Ectodermal cell (in vitro differentiated cells): ENCODE results near the gene SCRN2.

ENCODE experiments used
- H3K27ac ChIP-seq: 2 replicates; pipeline ENCODE4 v1.7.0; 2013; ENCODE audit warnings: mild to moderate bottlenecking, low read depth, low read length; ENCODE audit not compliant: insufficient read depth, poor library complexity, severe bottlenecking
- H3K27me3 ChIP-seq: 2 replicates; pipeline ENCODE4 v1.7.0; 2013; ENCODE audit warnings: mild to moderate bottlenecking, low read length; ENCODE audit not compliant: insufficient read depth, control insufficient read depth, poor library complexity, severe bottlenecking
- H3K36me3 ChIP-seq: one replicate; pipeline ENCODE4 v1.7.0; 2013; ENCODE audit warnings: low read length; ENCODE audit not compliant: control insufficient read depth, insufficient read depth
- H3K4me1 ChIP-seq: one replicate; pipeline ENCODE4 v1.7.0; 2013; ENCODE audit warnings: low read length; ENCODE audit not compliant: control insufficient read depth, insufficient read depth
- H3K4me3 ChIP-seq: 2 replicates; pipeline ENCODE4 v1.7.0; 2013; ENCODE audit warnings: low read depth, low read length, control low read depth; ENCODE audit not compliant: insufficient read depth
- H3K9me3 ChIP-seq: 2 replicates; pipeline ENCODE4 v1.7.0; 2013; ENCODE audit warnings: mild to moderate bottlenecking, low read length, moderate library complexity; ENCODE audit not compliant: control insufficient read depth
- WGBS, 2 experiments: methylation state at CpG; one replicate each; pipeline ENCODE4 v1.1.7; 2013; ENCODE audit warnings: missing lambda C conversion rate in 2 of 2; 5-methylcytosine and 5-hydroxymethylcytosine counted together

The SCRN2 gene

DNA sequence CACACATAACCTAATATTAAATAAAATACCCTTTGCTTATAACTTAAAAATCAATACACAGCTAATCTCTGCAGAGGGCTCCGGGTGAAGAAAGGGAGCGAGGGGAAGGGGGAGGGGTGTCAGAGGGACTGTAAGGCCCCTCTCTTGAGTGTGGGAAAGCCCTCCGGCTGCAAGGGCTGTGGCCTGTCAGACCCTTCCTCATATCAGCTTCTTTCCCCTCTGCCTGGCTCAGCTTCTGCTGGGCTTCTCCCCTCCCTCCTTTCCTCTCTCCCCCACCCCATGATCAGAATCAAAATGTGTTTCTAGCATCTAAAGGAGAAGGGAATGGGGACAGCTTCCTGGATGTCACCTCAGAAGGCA is 4.6 kb upstream of the SCRN2 start:
- WGBS, 2 experiments: 80 to 92% methylated on average over 2 to 3 of the region's 3 CpGs
- H3K27me3 ChIP-seq: peaks cover 57% of the 10 kb centered on the region
- no peak overlapping the region for H3K27ac ChIP-seq
- H3K4me3 ChIP-seq: no peak overlapping the region
- H3K36me3 ChIP-seq: no peaks in the 10 kb centered on the region
- peaks cover 12% of the 10 kb centered on the region for H3K4me1 ChIP-seq
- H3K9me3 ChIP-seq: no peaks in the 10 kb centered on the region

DNA sequence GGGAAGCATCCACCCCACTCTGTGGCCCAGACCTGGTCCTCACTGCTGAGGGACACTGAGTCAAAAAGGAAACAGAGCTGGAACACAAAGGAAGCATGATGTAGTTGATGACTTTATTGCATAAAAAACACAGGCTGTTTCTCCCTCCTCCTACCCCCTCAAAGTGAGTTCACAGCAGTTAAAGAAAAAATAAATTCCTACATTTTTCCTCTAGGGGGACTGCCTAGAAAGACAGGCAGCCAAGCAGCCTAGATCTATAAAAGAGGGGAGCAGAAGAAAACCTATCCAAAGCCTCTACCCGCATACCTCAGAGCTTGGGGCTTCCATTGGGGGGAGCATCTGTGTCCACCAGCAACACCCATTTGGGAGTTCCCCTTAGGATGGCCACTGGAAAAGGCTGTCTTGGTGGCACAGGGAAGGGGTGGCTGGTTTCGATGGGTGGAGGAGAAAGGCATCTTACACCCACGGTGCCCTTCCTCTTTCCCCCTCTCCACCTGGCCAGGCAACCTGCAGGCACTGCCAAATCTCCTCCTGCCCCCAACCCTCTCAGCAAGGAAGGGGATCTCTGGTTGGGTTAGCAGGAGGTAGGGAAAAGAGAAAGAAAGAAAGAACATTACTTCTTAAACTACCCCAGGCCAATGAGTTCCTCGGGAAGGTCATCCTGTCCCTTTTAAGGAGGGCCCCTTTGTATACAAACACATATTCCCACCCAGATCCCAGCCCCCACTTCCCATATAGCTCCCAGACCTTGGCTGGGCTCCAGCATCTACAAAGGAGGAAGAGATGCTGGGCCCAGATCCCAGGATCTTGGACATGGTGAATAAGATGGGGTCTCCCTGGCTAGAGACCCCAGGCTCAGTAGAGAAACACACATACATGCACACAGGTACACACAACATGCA is 4.0 kb upstream of the SCRN2 start:
- Histone ChIP-seq H3K4me3 (no peak overlapping the region), H3K27ac (no peak overlapping the region), H3K27me3 (peaks cover 51% of the 10 kb centered on the region), H3K36me3 (no peaks in the 10 kb centered on the region), H3K4me1 (peaks cover 10% of the 10 kb centered on the region), H3K9me3 (no peaks in the 10 kb centered on the region)
- 79 to 88% methylated on average over 3 to 4 of the region's 4 CpGs for WGBS, 2 experiments

DNA sequence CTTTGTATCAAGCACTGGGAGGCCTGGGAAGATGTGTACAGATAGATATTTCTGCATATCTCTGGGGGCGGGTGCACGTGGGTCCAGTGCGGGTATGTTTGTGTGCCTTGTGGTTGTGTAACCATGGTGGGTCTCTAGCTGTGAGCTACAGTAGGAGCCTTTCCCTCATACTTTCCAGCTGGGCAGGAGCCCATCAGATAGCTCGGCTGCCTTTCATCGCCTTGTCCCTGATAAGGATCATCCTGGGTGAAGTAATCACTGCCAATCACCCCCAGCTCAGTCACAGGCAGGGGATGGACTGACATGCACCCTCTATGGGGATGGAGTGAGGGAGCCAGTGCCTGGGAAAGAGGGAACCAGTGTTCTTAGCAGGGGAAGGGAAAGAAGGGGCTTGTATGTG is 3.2 kb upstream of the SCRN2 start:
- 88 to 97% methylated on average over 5 of the region's 5 CpGs for WGBS, 2 experiments
- Histone ChIP-seq H3K27ac (no peak overlapping the region), H3K27me3 (peaks cover 42% of the 10 kb centered on the region), H3K9me3 (no peaks in the 10 kb centered on the region), H3K4me1 (peaks cover 13% of the 10 kb centered on the region), H3K36me3 (no peaks in the 10 kb centered on the region), H3K4me3 (no peak overlapping the region)

DNA sequence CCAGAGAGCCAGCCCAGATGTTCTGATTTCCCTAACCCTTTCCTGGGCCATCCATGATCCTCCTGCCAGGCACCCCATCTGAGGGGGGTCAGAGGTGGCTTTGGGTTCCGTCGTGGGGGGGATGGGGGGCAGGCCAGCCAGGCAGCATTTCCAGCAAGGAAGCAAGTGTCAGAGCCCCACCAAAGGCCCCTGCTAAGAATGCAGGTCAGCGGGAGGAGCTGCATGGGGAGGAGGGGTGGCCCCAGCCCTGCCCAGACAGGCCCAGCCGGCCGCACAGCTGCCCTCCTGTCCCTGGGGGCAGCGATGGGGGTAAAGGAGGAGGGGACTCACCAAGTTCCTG is 2.3 kb upstream of the SCRN2 start:
- H3K4me1 ChIP-seq: peaks cover 13% of the 10 kb centered on the region
- H3K27me3 ChIP-seq: peaks cover 34% of the 10 kb centered on the region
- H3K4me3 ChIP-seq: no peak overlapping the region
- no peak overlapping the region for H3K27ac ChIP-seq
- no peaks in the 10 kb centered on the region for H3K36me3 ChIP-seq
- H3K9me3 ChIP-seq: no peaks in the 10 kb centered on the region
- WGBS, 2 experiments: 48 to 50% methylated on average over 6 of the region's 6 CpGs

DNA sequence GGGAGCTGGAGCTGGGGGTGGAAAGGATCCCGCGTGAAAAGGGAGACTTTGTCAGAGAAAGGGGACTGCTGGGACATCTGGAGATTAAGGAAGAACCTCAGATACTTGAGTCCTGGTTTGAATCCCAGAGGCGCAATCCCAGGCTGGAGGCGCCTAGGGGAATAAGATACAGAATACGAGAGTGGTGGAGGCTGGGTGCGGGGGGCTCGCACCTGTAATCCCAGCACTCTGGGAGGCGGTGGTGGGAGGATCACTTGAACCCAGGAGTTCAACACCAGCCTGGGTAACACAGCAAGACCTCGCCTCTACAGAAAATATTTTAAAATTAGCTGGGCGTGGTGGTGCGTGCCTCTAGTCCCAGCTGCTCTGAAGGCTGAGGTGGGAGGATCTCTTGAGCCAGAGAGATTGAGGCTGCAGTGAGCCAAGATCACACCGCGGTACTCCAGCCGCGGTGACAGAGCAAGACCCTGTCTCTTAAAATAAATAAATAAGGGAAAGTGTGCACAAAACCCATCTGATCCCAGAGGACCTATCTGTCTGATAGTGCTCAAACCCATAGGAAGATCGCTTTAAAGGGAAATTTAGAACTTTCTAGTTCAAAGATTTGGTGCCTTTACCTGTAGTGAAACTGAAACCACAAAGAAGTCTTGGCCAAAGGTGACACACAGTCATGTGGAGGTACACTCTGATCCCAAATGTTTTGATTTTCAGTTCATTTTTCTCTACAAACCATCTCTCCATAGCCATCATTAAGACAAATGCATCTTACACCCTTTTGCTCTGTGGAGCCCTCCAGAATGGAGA is 617 bp upstream of the SCRN2 start:
- WGBS, 2 experiments: 73 to 74% methylated on average over 16 of the region's 16 CpGs
- Histone ChIP-seq H3K27me3 (peaks cover 17% of the 10 kb centered on the region), H3K27ac (no peak overlapping the region), H3K4me1 (peaks cover 13% of the 10 kb centered on the region), H3K4me3 (peak overlapping the region; percentile 85), H3K9me3 (no peaks in the 10 kb centered on the region), H3K36me3 (no peaks in the 10 kb centered on the region)

DNA sequence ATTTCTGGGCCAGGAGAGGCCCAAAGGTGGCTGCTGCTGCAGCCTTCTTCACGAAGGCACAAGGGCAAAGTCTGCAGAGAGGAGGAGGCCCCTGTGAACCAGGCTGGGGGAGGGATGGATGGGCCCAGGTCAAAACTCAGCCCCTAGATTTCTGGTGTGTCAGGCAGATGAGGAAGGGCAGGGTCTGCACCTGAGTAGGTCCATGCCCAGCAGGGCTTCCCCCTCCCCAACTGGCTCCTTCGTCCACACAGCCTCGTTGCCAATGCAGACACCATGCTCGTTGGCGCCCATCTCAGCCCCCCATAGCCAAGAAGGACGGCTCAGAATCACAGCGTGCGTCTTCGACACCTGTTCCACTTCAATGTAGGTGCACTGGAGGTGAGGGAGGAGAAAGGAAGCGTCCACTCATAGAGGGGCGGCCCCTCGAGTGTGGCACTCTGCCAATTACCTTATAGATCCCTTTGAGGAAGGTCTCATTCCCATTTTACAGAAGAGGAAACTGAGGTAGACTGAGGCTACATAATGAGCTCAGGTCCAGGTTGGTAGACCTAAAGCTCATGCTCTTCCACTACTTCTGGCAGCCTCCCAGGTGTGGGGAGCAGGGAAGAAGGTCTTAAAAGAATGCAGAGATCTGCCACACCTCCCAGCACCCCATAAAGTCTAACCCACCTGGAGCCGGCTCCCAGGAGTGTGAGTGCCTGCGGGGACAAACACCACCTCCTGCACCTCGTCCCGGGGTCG is 902 bp downstream of the SCRN2 start:
- Histone ChIP-seq H3K4me3 (peak overlapping the region; percentile 85), H3K27me3 (peaks cover 2% of the 10 kb centered on the region), H3K4me1 (peaks cover 9% of the 10 kb centered on the region), H3K9me3 (no peaks in the 10 kb centered on the region), H3K27ac (no peak overlapping the region), H3K36me3 (no peaks in the 10 kb centered on the region)
- 63 to 66% methylated on average over 17 of the region's 17 CpGs for WGBS, 2 experiments

DNA sequence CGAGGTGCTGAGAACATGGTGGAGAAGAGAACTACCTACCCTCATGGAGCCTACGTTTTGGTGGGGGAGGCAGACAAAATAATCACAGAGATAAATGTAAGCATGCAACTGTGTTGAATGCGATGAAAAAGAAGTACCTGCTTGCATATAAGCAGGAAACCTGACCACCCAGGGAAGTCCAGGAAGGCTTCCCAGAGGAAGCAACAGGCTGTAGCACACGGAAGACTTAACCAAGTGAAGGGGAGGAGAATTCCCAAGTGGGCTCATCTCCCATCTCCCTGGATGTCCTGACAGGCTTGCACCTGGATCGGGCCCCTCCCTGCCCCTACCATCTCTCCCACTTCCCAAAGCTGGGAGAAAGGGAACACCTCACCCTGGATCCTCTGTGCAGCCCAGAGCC is 2.0 kb downstream of the SCRN2 start:
- Histone ChIP-seq H3K4me1 (peaks cover 9% of the 10 kb centered on the region), H3K27ac (no peak overlapping the region), H3K4me3 (no peak overlapping the region), H3K27me3 (no peaks in the 10 kb centered on the region), H3K36me3 (no peaks in the 10 kb centered on the region), H3K9me3 (no peaks in the 10 kb centered on the region)
- WGBS, 2 experiments: 93 to 97% methylated on average over 5 of the region's 5 CpGs

DNA sequence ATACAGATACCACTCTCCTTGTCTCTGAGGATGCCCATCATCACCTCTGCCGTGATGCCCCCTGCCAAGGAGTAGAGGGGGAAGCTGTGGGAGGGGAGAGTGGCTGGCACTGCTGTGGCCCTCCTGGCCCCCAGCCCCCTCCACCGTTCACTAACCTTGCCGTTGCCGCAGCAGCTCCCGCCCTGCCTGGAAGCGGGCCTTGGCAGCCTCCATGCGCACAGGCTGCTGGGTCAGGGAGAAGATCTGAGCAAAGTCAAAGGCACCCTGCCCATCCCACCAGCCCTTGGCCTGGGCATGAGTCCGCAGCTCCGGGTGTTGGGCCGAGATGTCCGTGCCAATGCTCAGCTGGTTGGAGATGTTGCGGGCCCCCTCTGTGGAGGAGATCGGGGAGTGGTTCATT is 2.4 kb downstream of the SCRN2 start:
- Histone ChIP-seq H3K9me3 (no peaks in the 10 kb centered on the region), H3K27me3 (no peaks in the 10 kb centered on the region), H3K4me1 (peaks cover 9% of the 10 kb centered on the region), H3K27ac (no peak overlapping the region), H3K36me3 (no peaks in the 10 kb centered on the region), H3K4me3 (no peak overlapping the region)
- WGBS, 2 experiments: 94 to 96% methylated on average over 13 of the region's 13 CpGs

DNA sequence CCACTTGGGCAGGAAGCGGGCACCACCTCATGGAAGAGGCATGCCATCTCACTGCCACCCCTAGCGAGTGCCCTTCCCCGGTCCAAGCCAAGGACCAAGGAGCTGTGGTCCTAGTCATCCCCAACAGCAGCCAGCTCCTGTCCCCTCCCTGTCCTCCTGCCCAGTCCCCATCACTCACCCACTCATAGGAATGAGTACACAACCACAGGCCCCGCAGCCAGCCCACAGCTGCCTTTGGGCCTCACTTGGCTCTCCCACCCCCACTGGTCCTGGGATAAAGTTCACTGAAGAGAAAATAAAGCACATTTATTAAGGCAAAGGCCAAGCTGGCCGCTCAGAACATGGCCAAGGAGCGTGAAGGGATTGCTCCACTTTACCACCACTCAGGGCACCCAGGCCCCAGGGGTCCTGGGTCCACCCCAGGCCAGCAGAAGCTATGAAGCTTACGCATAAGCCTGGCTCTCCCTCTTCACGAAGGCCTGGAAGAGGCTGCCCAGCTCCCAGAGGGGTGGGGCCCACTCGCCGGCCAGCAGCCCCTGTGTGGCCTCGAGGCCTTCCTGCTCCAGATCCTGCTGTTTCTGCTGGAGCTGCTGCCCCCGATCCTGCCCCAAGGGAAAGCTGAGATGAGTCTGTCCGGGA is 3.6 kb downstream of the SCRN2 start:
- H3K4me3 ChIP-seq: no peak overlapping the region
- H3K9me3 ChIP-seq: no peaks in the 10 kb centered on the region
- peaks cover 6% of the 10 kb centered on the region for H3K4me1 ChIP-seq
- H3K36me3 ChIP-seq: no peaks in the 10 kb centered on the region
- 89 to 92% methylated on average over 13 of the region's 13 CpGs for WGBS, 2 experiments
- no peak overlapping the region for H3K27ac ChIP-seq
- no peaks in the 10 kb centered on the region for H3K27me3 ChIP-seq
